Activated effector memory CD4-positive, alpha-beta T cell treated with Interleukin-2 at 50 U/mL for 16 hours (primary cell): ENCODE measurements around the gene PRKCH.
"Not testable (repeated sequence)": the region's sequence is repeated elsewhere in the genome, so short reads cannot be mapped to it uniquely, and the experiment has no call there.

Source experiments
- DNase-seq: peaks from one replicate; pipeline ENCODE4 v3.0.0-alpha.2; 2020

PRKCH gene

DNA sequence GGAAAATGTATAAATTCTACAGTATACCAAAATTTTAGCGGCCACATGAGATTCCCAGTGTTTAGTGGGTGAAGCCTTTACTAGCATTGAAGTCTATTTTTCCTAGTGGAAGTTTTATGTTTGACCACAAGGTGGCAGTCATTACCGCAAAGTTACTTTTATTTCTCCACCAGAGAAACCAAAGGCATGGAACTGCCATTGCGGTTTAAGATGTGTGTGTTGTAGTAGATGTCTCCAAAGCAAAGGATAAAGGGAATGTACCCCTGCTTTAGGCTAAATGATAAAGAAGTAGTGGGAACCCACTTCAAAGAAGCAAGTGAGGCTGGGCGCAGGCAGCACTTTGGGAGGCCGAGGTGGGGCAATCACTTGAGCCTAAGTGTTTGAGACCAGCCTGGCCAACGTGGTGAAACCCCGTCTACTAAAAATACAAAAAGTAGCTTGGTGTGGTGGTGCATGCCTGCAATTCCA is 140.5 kb downstream of the PRKCH start:
- no peak for DNase-seq

DNA sequence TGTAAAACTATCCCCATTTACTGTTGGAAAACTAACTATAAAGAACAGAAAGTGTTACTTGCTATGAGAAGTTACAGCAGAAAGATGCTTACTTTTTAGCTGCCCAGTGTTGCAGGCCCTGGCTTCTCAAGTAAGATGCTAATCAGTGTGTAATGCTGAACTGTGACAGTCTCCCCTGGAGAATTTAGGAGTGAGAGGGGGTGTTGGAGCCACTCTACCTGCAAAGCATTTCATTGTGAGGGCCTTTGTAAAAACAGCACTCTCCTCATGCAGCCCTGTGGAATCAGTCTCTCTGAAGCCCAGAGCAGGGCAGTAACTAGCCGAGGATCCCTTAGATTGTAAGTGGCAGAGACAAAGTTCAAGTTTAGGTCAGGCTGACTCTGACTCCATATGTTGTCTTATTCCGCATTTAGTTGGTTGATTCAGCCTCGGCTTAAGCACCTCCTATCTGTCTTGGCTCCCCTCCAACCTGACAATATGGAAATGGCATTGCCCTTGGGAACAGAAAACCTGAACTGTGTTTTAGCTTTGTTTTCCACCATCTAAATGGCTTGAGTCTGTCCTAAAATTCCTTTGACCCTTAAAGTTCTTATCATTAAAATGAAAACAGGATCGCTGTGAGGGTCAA is 141.3 kb downstream of the PRKCH start:
- no peak for DNase-seq

GRCh38 chr14:61463664-61464285 is 142.4 kb downstream of the PRKCH start:
- no peak for DNase-seq

DNA sequence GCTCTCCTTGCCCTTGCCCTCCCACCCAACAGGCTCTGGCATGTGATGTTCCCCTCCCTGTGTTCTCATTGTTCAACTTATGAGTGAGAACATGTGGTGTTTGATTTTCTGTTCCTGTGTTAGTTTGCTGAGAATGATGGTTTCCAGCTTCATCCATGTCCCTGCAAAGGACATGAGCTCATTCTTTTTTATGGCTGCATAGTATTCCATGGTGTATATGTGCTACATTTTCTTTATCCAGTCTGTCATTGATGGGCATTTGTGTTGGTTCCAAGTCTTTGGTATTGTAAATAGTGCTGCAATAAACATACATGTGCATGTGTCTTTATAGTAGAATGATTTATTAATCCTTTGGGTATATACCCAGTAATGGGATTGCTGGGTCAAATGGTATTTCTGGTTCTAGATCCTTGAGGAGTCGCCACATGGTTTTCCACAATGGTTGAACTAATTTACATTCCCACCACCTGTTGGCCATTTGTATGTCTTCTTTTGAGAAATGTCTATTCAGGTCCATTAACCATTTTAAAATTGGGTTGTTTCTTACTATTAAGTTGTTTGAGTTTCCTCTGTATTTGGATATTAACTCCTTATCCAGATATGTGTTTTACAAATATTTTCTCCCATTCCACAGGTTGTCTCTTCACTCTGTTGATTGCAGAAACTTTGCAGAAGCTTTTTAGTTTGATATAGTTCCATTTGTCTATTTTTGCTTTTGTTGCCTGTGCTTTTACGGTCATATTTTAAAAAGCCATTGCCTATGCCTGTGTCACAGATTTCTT is 143.4 kb downstream of the PRKCH start:
- DNase-seq: not testable (repeated sequence)

DNA sequence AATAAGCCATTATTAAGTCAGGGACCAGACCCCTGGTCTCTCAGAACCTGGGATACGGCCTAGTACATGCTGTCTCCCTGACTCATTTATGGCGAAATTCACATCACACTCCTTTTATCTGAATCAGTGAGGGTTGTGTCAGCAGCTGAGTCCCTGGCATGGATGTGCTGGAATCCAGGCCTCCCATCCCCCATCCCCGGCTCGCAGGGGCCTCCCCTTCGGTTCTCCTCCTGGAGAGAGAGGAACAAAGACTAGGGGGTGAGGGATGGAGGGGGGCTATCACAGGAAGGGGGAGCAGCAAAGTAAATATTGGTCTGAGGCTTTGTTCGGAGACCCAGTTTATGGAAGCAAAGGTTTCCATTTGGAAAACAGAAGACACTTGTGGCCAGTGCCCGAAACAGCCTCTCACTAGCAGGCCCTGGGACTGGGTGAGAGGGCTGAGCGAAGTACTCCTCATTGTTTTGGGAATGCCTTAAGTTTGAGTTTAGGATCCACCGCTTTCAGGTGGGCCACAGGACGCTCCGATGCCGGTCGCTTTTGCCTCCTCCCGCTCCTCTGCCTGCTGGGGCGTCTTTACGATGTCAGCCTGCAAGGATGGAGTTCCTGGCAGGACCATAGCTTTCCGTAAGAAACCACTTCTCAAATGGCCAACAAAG is 145.0 kb downstream of the PRKCH start:
- no peak for DNase-seq

GRCh38 chr14:61466905-61467280 is 145.5 kb downstream of the PRKCH start:
- no peak for DNase-seq

GRCh38 chr14:61467296-61467695 is 145.9 kb downstream of the PRKCH start:
- no peak for DNase-seq

DNA sequence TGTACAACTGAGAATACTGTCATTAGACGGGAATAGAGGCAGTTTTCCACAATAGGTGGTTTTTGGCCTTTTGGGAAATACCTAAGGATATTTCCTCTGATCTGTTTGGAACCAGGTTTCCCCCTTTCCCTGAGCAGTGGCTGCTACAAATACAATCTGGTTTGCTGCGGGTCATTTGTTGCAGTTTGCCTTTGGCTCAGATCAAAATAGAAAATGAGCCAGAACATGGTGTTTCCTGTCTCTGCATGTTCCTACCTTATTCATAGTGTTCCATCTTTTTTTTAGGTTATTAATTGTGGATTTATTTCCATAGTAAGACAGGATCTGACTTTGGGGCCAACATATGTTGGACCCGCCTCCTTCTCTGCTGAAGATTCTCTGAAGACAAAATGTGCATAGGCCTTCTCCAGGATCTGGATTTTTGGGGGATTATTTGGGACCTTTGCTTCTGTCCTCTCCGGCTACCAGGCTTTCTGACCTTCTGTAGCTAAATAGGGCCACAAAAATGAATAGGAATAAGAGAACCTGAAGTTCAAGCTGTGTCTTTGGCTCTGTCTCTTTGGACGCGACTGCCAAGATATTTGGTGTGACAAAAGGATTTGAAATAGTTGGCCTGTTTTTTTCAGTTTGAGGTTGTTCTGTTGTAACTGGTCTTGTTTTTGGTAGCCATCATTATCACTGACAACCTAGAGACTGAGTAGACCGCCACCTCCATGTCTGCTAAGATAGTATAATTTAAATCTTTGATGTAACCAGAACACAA is 146.9 kb downstream of the PRKCH start:
- DNase-seq: no peak

DNA sequence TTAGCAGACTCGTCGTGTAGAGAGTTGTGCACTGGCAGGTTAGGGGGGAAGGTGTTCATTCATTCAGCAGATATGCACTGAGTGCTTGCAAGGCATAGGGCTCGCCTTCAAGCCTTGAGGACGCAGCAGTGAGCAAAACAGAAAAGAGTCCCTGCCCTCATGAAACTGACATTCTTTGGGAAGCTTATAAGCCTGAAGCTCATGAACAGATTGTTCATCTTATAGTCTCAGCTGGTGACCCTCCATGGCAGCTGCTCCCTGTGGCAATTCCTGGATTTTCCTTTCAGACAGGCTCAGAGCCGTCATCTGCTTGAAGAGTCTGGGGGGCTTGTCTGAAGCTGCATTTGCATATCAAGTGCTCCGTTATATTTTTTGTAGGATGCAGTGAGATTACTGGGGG is 148.4 kb downstream of the PRKCH start:
- DNase-seq: no peak

DNA sequence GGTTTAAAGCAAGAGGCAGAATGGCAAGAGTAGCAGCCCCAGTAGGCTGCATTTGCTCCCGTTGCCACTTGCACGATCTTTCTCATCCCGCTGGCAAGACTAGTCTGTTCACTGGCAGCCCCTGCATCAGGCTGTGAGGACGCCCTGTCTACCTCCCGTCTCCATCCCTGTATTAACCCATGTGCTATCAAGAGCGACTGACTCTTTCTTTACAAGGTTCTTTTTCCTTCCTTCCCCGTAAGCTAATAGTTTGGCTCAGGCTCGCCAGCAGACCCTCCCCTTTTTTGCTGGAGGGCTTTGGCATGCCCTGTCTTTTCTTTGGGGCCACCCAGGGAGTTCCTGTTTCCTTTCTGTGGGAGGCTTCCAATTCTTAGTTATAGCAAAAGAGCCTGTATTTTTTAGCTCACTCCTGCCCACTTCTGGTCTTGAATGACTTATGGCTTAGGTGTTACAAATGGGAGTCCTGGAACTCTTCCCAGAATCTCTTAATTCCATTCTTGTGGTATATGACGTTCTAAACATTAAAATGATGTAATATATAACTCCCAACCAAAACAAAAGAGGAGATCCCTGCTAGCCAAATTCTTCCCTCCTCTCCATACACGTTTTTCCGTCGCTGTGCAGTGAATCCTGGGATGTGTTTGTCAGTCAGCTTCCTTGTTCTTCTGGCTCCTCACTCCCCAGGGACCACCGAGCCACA is 149.0 kb downstream of the PRKCH start:
- no peak for DNase-seq

DNA sequence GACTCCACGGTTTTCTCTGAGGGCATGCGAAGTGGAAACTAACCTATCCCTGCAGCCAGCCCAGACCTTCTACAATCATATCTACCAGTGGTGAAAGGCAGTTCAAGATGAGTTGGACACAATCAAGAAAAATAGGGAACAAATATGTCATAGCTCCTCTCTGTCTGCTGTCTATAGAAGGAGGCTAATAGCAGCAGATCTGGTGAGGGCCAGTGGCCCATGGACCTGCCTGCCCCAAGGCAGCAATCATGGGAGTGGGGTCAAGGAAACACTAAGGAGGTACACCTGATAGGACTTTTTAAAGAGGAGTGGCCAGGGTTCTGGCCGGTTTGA is 149.5 kb downstream of the PRKCH start:
- no peak for DNase-seq

- DNase-seq: no peak
These were observed 150.1 kb downstream of the PRKCH start for GRCh38 chr14:61471297-61472005.

GRCh38 chr14:61472011-61472672 is 150.8 kb downstream of the PRKCH start:
- DNase-seq: no peak

GRCh38 chr14:61472801-61473376 is 151.5 kb downstream of the PRKCH start:
- DNase-seq: peak; percentile 61

GRCh38 chr14:61474015-61474414 is 152.6 kb downstream of the PRKCH start:
- DNase-seq: no peak

- no peak for DNase-seq
These were observed 153.3 kb downstream of the PRKCH start for GRCh38 chr14:61474701-61475100.

- DNase-seq: no peak
These were observed 153.9 kb downstream of the PRKCH start for GRCh38 chr14:61475316-61475715.

- DNase-seq: no peak
These were observed 154.8 kb downstream of the PRKCH start for GRCh38 chr14:61476105-61476753.

DNA sequence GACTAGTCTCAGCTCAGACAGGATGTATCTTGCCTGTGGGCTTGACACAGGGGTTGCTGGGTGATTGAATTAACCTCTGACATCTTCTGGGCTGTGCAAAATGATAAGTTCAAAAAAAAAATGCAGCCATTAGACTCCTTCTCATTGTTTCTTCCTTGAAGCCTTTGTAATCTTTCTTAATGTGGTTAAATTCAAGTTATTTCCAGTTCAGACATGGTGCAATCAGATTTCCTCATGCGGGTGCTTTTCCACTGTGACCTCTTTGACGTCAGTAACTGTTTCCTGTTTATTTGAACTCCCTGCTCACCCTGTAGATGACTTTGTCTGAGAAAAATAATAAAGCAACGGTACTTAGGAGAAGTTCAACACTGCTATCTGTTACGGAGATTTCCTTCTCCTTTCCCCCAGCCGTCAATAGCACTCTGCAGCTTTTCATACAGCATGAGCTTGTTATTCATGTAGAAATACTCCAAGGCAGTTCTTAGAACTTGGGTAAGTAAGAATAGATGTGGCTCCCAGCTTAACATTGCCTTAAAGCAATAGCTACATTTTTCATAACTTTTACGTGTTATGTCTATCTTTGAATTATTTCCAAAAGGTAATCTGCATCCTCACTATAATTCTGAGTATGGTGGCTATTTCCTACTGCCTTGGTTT is 155.5 kb downstream of the PRKCH start:
- peak; percentile 37 for DNase-seq
